H4 (cell line): ENCODE data around the gene GATA1. TPM values are rescaled to one million over a fixed set of nuclear protein-coding genes. Genes with fewer than 3 reads are reported as not detected.
"Not testable (repeated sequence)": the region's sequence is repeated elsewhere in the genome, so short reads cannot be mapped to it uniquely, and the experiment has no call there.

Source experiments
- DNase-seq: peaks from one replicate; pipeline ENCODE4 v3.0.0-alpha.2; 2015; ENCODE audit warnings: low spot score
- total RNA-seq: library from RNA; depleted of rRNA; stranded (reverse); fragments of >200 nt; shearing (Covaris generic); gene quantifications from 2 replicates; pipeline ENCODE4 v1.2.3, GENCODE V29; 2014

The GATA1 gene
- total RNA-seq, 1 experiment from 2014 or later = not detected

DNA sequence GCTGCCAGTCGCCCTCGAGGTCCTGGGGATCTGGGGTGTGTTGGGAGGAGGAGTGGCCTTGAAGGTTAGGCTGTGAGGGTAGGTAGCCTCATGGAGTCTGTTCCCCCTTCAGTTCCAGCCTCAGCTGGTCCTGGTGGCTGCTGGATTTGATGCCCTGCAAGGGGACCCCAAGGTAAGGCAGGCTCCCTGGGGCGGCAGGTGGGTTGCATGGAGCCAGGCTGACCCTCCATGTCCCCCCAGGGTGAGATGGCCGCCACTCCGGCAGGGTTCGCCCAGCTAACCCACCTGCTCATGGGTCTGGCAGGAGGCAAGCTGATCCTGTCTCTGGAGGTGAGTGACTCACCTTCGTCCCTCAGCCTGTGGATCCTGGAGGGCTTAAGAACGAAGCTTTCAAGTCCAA lies 28.3 kb downstream of the GATA1 start:
- DNase-seq = no peak

DNA sequence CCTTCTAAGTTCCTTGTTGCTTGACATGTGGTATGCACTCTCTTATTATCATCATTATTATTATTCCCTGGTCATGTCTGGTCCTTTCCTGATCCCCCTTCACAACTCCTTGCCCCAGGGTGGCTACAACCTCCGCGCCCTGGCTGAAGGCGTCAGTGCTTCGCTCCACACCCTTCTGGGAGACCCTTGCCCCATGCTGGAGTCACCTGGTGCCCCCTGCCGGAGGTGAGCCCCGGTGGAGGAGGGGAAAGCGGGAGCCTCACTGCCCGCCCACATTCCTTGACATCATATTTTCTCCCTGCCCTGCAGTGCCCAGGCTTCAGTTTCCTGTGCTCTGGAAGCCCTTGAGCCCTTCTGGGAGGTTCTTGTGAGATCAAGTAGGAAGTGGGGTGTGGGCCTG lies 28.9 kb downstream of the GATA1 start:
- DNase-seq = no peak

DNA sequence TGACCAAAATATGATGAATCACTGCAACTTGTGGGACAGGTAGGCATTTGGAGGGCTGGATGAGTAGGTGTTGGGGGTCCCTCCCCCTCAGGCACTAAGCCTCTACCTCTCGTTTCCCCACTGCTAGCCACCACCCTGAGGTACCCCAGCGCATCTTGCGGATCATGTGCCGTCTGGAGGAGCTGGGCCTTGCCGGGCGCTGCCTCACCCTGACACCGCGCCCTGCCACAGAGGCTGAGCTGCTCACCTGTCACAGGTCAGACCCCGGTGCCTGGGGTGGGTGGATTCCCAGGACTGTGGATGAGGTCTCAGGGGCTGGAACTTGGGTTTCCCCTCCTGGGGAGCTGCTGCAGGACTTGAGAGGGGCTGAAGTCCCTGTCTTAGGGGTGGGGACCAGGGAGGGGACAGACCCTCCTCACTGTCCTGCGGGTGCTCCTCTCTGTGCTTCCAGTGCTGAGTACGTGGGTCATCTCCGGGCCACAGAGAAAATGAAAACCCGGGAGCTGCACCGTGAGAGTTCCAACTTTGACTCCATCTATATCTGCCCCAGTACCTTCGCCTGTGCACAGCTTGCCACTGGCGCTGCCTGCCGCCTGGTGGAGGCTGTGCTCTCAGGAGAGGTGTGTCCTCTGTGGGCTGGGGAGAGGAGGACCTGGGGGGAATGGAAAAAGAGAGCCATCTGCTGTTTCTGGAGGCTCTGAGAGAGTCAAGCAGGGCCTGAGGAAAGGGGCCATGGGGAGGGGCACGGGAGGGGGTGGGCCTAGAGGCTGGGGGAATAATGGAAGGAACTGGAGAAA lies 29.8 kb downstream of the GATA1 start:
- DNase-seq = no peak

GRCh38 chrX:48818098-48818497 lies 31.7 kb downstream of the GATA1 start:
- no peak for DNase-seq

GRCh38 chrX:48818866-48819265 lies 32.5 kb downstream of the GATA1 start:
- no peak for DNase-seq

GRCh38 chrX:48819394-48819793 lies 33.0 kb downstream of the GATA1 start:
- not testable (repeated sequence) for DNase-seq

DNA sequence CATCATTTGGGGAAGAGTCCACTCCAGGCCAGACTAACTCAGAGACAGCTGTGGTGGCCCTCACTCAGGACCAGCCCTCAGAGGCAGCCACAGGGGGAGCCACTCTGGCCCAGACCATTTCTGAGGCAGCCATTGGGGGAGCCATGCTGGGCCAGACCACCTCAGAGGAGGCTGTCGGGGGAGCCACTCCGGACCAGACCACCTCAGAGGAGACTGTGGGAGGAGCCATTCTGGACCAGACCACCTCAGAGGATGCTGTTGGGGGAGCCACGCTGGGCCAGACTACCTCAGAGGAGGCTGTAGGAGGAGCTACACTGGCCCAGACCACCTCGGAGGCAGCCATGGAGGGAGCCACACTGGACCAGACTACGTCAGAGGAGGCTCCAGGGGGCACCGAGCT lies 36.7 kb downstream of the GATA1 start:
- DNase-seq = no peak

- DNase-seq = no peak
These were observed 37.7 kb downstream of the GATA1 start for GRCh38 chrX:48824066-48824465.

DNA sequence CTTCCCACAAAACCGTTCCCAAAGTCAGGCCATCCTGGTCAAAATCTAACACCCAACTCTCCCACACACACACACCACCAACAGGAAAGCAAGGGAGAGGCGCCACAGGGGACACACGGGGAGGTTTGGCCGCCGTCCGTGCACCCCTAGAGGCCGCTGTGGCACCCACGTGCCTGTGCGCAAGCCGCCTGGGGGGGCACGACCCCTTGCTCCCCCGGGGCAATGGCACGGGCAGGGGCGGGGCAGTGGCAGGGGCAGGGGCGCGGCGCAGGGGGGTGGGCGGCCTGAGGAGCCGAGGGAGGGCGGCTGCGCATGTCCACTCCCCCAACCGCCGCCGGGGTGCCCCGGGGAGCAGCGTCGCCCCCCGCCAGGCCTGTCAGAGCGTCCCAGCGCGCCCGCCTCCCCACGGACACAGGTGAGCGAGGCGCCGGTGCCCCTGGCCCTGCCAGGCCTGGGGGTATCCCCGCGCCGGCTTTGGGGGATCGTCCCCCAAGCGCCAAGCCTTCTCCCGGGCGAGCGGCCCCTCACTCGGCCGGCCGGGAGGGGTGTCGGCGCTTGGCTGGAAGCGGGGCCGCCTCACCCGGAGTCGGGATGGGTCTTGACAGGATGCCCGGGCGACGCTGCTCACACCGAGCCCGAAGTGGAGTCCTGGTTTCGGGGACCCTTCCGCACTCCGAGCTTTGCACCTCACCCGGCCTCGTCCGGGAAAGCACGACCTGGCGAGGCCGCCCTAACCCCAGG lies 39.9 kb downstream of the GATA1 start, which contains the start of gene ERAS:
Gene ERAS (plus strand): TSS at position 379 of the 741 bp plus-strand sequence. CDS start 2,611 bp downstream, outside the sequence.
- no peak for DNase-seq

- no peak for DNase-seq
These were observed 40.7 kb downstream of the GATA1 start for GRCh38 chrX:48826876-48827653.

GRCh38 chrX:48827654-48827968 lies 41.2 kb downstream of the GATA1 start:
- no peak for DNase-seq

GRCh38 chrX:48829016-48829735 lies 42.8 kb downstream of the GATA1 start:
- DNase-seq = no peak

DNA sequence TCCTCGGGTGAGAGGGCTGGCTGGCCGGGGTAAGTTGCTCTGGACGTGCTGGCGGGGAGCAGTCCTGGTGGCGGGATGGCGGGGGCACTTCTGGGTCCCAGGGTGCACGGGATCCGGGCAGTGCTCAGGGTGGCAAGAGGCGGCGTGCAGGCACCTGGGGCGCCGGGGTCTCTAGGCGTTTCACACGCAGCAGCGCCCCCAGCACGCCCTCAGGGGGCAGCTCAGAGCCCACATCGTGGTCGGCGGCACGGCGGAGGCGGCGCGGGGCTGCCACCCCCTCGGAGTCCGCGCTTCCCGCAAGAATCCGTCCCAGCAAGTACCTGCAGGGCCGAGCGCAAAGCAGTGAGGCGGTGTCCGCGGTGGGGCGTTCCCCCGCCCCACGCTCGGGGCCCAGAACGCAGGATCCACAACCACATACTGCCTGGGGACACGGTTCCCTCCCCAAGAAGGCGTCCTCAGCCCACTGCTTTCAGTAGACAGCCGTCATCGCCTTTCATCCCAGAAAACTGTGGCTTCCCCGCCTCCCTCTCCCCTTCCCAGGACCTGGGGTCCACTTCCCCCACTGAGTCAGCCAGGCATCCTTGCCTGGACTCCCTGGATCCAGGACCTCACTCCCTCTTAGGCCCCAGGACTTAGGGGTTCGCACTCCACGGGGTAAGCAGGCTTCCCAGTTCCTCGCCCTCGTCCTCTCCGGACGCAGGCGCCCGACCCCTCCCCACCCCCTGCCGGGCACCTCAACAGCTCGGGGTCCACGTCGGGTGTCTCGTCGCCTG lies 44.9 kb downstream of the GATA1 start:
- DNase-seq = no peak

GRCh38 chrX:48831909-48832291 lies 45.5 kb downstream of the GATA1 start:
- no peak for DNase-seq

DNA sequence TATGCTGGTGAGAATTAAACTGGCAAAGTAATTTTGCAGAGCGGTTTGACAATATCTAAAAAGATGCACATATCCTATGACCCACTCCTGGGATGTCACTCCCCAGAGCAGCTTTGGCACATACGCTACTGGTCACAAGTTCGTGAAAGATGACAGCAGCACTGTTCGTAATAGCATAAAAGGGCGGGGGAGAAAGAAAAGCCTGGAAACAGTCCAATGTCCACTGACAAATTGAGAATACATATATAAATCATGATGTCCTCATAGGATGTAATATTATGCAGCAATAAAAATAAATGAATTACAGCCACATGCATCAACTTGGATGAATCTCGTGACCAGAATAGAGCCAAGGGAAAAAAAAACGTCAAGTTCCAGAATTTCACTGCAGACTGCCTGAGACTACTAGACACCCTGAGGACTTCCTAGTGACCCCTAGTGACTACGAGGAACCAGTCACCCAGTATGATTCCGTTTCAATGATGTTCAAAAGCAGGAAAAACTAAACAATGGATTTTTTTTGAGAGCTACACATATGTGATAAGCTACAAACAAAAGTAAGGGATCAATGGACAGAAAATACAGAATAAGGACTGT lies 47.2 kb downstream of the GATA1 start:
- DNase-seq = no peak

DNA sequence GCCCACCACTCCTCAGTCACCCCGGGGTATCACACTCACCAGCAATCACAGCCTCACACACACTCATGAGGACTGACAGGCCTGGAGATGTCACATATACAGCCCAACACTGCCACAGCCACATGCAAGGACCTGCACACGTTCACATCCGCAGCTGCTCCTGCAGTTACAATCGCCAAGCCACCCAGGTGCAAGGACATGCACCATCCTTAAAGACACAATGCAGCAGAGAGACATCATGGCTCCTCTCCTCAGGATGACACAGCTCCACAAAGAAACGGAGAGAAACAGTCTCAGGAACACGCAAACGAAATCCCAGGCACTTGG lies 48.0 kb downstream of the GATA1 start:
- DNase-seq = no peak

GRCh38 chrX:48835524-48836329 lies 49.3 kb downstream of the GATA1 start, which contains the start of gene PCSK1N:
Gene PCSK1N, minus strand, starts transcription at chrX:48835610. Its CDS starts 78 bp downstream, at chrX:48835532.
- peak; percentile 47 for DNase-seq

GRCh38 chrX:48839686-48840085 lies 53.3 kb downstream of the GATA1 start:
- DNase-seq = no peak
